EL (cell line): ENCODE data around the gene PRKCE.

Experiments used
- DNase-seq: peaks from one replicate; pipeline ENCODE4 v3.0.0-alpha.2; 2016

PRKCE gene

GRCh38 chr2:45651415-45652089 lies at the start of gene PRKCE:
TSS of gene PRKCE (plus strand) at chr2:45651675.
- peak; percentile 30 for DNase-seq

DNA sequence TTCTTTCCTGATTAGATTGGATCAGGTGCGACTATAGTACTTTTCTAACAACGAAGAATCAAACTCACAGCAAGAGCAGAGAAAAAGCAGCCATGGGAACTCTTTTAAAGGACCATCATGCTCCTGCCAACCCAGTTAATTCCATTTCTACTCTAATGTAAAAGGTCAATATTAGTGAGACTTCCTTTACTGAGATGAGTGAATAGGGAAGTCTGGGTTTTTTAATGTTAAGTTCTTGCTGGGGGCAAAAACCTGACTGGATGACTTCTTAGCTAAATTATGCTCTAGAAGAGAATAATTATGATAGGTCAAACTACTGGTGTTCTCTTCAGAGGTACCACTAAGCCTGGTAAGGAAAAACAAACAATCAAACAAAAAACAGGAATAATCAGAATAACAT lies 48.9 kb upstream of the PRKCE start:
- DNase-seq: no peak

- peak; percentile 16 for DNase-seq
Measured at GRCh38 chr2:45605116-45605515, 46.4 kb upstream of the PRKCE start.

GRCh38 chr2:45606796-45607195 lies 44.7 kb upstream of the PRKCE start:
- no peak for DNase-seq

- peak; percentile 38 for DNase-seq
Measured at GRCh38 chr2:45607701-45608100, 43.8 kb upstream of the PRKCE start.

DNA sequence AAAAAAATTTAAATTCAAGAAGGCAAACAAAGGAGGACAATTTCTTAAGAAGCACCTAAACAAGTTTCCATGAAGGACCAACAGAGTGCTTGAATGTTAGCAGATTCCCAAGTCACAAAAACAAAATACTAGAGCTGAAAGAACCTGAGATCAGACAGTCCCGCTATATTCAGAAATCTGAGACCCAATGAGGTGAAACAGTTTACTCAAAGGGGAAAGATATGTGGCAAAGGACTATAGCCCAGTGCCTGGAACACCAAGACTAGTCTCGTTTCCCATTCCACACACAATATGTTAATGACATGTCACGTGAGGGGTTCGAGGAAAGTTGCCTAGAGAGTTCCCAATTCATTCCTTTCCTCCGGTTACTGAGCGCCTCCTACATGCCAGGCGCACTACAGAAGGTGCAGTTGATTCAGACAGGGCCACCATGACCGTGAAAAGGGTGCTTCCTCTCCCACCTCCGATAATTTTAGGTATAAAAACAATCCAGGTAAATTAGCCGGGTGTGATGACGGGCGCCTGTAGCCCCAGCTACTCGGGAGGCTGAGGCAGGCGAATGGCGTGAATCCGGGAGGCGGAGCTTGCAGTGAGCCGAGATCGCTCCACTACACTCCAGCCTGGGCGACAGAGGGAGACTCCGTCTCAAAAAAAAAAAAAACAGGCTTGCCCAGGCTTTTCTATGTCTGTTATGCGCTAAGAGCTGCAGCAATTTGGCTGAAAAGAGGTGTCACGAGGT lies 41.0 kb upstream of the PRKCE start:
- DNase-seq: peak; percentile 70

DNA sequence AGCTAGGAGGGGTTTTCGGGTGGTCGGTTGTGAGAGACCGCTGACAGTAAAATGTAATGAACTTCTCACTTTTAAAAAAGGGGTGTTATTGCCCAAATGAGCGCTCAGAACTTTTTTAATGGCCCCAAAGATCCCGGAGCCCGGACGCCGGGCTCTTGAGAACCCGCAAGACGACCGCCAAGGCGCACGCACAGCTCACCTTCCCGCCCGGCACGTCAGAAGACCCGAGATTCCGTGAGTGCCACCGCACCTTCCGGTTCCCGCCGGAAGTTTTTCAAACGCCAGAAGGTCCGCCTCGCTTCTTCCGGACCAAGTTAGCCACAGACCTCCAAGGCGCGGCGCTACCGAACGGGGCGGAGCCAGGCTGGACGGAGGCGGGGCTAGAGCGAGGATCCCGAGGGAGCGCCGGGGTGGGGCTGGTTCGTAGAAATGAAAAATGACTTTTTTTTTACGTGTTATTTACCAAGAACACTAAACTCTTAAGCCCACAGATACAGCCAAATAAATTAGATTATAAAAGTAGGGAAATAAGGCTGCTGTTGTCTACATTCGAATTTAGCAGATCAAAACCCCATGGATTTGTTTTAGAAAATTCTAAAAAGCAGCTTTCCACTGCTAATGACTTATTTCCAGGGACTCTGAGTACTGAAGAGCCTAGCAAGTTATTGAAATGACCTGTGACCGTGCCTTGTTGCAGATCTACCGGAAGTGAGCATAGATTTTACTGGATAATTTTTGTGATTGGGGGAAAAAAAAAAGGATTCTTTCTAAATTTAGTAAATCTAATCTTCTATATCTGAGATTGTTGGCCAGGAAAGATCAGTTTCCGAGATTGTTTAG lies 40.2 kb upstream of the PRKCE start, which contains the start of gene SRBD1:
TSS of gene SRBD1 (minus strand) at position 248 of the 840 bp plus-strand sequence. CDS start 5,826 bp downstream, outside the sequence.
- DNase-seq: peak; percentile 95

GRCh38 chr2:45612285-45612684 lies 39.2 kb upstream of the PRKCE start:
- peak; percentile 8 for DNase-seq

DNA sequence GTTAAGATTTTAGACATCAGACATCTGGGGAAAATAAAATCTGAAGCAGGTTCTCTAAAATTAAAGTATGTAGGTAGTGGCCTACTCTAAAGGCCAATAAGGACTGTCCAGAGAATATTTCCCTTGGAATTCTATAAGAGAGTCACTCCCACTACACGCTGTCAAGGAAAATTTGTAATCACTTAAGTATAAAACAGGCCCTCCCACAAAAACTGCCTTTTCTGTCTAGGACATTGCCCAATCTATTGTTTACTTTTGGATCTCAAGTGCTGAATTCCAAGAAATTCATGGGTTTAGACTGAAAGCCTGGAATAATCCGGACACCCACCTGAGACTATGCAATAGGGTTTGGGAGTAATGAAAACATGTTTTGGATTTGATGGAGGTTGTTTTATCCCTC lies 38.7 kb upstream of the PRKCE start:
- DNase-seq: peak; percentile 6

GRCh38 chr2:45614330-45614729 lies 37.1 kb upstream of the PRKCE start:
- no peak for DNase-seq

GRCh38 chr2:45614871-45615415 lies 36.5 kb upstream of the PRKCE start:
- no peak for DNase-seq

DNA sequence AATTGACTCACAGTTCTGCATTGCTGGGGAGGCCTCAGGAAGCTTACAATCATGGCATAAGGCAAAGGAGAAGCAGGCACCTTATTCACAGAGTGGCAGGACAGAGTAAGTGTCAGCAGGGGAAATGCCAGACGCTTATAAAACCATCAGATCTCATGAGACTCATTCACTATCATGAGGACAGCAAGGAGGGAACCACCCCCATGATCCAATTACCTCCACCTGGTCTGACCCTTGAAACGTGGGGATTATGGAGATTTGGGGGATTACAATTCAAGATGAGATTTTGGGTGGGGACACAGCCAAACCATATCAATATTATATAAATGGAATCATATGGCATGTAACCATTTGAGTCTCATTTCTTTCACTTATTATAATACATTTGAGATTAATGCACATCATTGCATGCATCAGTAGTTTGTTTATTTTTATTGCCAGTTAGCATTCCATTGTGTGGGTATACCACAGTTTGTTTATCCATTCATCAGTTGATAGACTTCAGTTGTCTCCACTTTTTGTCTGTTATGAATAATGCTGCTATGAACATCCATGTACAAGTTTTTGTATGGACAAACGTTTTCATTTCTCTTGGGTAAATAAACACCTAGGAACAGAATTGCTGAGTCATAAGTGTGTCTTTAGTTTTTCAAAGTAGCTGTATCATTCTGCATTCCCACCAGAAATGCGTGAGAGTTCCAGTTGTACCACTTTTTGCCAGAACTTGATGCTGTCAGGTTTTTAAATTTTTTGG lies 34.6 kb upstream of the PRKCE start:
- DNase-seq: peak; percentile 39

DNA sequence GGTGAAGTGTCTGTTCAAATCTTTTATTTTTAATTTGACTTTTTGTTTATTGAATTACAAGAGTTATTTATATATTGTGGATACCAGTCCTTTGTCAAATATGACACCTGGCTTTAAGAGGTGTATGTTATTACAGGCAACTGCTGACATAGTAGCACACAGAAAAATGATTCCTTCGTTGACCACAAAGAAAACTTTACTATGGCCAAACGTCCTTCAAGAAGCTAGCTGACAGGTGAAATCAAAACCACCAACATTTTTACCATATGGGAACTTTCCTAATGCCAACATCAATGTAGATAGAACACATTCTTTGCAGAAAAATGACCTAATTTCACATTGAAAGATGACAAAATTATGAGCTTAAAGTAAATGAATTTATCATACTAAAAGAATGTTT lies 34.0 kb upstream of the PRKCE start:
- no peak for DNase-seq

- DNase-seq: no peak
Measured at GRCh38 chr2:45622336-45623075, 29.0 kb upstream of the PRKCE start.

- no peak for DNase-seq
Measured at GRCh38 chr2:45623098-45623497, 28.4 kb upstream of the PRKCE start.

- no peak for DNase-seq
Measured at GRCh38 chr2:45625824-45626223, 25.7 kb upstream of the PRKCE start.

- DNase-seq: no peak
Measured at GRCh38 chr2:45626387-45627221, 24.9 kb upstream of the PRKCE start.

DNA sequence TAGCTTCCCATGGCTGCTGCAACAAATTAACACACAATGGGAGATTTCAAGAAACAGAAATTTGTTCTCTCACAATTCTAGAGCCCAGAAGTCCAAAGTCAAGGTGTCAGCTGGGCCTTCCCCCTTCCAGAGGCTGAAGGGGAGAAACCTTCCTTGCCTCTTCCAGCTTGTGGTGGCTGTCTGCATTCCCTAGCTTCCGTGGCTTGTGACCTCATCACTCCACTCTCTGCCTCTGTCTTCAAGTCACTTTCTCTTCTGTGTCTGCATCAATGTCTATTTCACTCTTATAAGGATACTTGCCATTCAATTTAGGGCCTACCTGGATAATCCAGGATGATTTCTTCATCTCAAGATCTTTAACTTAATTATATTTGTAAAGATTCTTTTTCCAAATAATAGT lies 23.6 kb upstream of the PRKCE start:
- peak; percentile 63 for DNase-seq

DNA sequence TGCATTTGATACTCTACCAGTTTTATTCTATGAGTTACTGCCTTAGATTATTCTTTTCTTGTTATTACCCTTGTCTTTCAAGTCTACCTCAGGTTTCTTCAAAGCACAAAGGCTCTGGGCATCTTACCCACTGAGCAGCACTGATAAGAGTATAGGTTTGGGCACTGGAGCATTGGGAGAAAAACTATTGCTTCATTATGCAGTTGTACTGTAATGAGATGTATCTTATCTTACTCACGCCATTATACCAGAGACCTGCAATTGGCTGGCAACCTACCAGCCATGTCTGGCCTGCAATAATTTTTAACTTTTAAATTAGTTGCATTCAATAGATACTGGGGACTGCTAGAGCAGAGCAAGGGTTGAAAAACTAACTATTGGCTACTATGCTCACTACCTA lies 21.5 kb upstream of the PRKCE start:
- DNase-seq: no peak

GRCh38 chr2:45631319-45631718 lies 20.2 kb upstream of the PRKCE start:
- no peak for DNase-seq

GRCh38 chr2:45631955-45632354 lies 19.5 kb upstream of the PRKCE start:
- no peak for DNase-seq
